T-helper 1 cell treated with Interleukin-12 subunit alpha and Interleukin-12 subunit beta and Interleukin-4 antibody, amounts not matched to agents 30 ng/mL and 1 ng/mL, for 36 hours (primary cell): ENCODE data around the gene ESRP2. TPM values are rescaled to one million over a fixed set of nuclear protein-coding genes. Genes with fewer than 3 reads are reported as not detected.

Source experiments
- intact Hi-C: fragments of 100-400 bp; cut with micrococcal nuclease; formaldehyde crosslinking; loops from one replicate; pipeline ENCODE4 v1.15.1; 2024
- total RNA-seq: library from RNA; stranded (reverse); gene quantifications from 2 replicates; pipeline ENCODE4 v1.2.3, GENCODE V29; 2022

ESRP2 gene
- total RNA-seq, 1 donor from 2014 or later: not detected

GRCh38 chr16:68264128-68265077 is 28.5 kb upstream of the ESRP2 start, which contains the start of gene SLC7A6:
Gene SLC7A6 (plus strand): TSS chr16:68264526. CDS start chr16:68274727, 10,201 bp downstream.
- intact Hi-C loops: loop anchor here (1.0 to 10.0 kb wide), 7 partner anchors 11 to 1070 kb away; partner anchors contain the start of genes COG8, NIP7, PDF and PLA2G15

GRCh38 chr16:68263559-68264127 is 27.7 kb upstream of the ESRP2 start:
- intact Hi-C loops: loop anchor here (1.0 to 10.0 kb wide), 4 partner anchors 18 to 1071 kb away; partner anchors contain the start of genes COG8, NIP7, PDF and PLA2G15

- intact Hi-C loops: no loop called here
Observed at GRCh38 chr16:68259007-68259825, 23.3 kb upstream of the ESRP2 start.

- intact Hi-C loops: no loop called here
Observed at GRCh38 chr16:68257906-68258800, 22.2 kb upstream of the ESRP2 start.

- intact Hi-C loops: no loop called here
Observed at GRCh38 chr16:68257251-68257905, 21.5 kb upstream of the ESRP2 start.

- intact Hi-C loops: no loop called here
Observed at GRCh38 chr16:68255712-68256111, 19.8 kb upstream of the ESRP2 start.

- intact Hi-C loops: no loop called here
Observed at GRCh38 chr16:68253721-68254120, 17.8 kb upstream of the ESRP2 start.

- intact Hi-C loops: no loop called here
Observed at GRCh38 chr16:68252383-68252782, 16.5 kb upstream of the ESRP2 start.

- intact Hi-C loops: no loop called here
Observed at GRCh38 chr16:68251832-68252231, 15.9 kb upstream of the ESRP2 start.

- intact Hi-C loops: no loop called here
Observed at GRCh38 chr16:68250951-68251350, 15.0 kb upstream of the ESRP2 start.

GRCh38 chr16:68249371-68249770 is 13.4 kb upstream of the ESRP2 start:
- intact Hi-C loops: no loop called here

- intact Hi-C loops: no loop called here
Observed at GRCh38 chr16:68247932-68248331, 12.0 kb upstream of the ESRP2 start.

GRCh38 chr16:68247400-68247799 is 11.5 kb upstream of the ESRP2 start:
- intact Hi-C loops: no loop called here

- intact Hi-C loops: no loop called here
Observed at GRCh38 chr16:68246666-68247065, 10.7 kb upstream of the ESRP2 start.

GRCh38 chr16:68246121-68246520 is 10.2 kb upstream of the ESRP2 start:
- intact Hi-C loops: no loop called here

GRCh38 chr16:68244903-68245853 is 9.3 kb upstream of the ESRP2 start, which contains the start of gene PLA2G15:
Gene PLA2G15 (plus strand): TSS chr16:68245373. CDS start chr16:68245427, 54 bp downstream.
- intact Hi-C loops: loop anchor here (1.0 kb wide), 7 partner anchors 8 to 293 kb away; partner anchors contain the start of genes SLC7A6, SLC7A6OS and SMPD3

- intact Hi-C loops: no loop called here
Observed at GRCh38 chr16:68244481-68244902, 8.6 kb upstream of the ESRP2 start.
